Measurements from ENCODE around the gene TOMM5.
A peak's percentile ranks its signal among the peaks of the same experiment; 100 is the strongest.

TOMM5 gene

GRCh38 chr9:37592108-37592951 lies at the start of gene TOMM5:
TOMM5 (minus strand) TSS chr9:37592597; CDS start chr9:37592532, 65 bp downstream.
- DNase-seq = peak; percentile 84 to 90

DNA sequence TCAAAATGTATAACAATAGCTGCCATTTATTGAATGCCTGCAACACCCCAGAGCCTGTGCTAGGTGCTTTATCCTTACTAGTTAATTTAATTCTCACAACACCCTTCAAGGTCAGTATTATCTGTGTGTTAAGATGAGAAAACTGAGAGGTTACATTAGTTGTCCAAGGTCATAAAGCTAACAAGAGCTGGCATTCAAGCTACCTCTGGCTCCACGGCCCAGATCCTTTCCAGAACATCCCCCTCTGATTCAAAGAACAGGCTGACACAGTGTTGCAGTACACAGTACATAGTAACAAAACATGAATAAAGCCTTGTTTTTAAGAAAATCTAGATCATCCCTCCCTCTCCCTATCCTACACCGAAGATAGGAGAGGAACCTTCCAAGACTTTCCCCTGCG lies 48.9 kb upstream of the TOMM5 start:
- DNase-seq = no peak

DNA sequence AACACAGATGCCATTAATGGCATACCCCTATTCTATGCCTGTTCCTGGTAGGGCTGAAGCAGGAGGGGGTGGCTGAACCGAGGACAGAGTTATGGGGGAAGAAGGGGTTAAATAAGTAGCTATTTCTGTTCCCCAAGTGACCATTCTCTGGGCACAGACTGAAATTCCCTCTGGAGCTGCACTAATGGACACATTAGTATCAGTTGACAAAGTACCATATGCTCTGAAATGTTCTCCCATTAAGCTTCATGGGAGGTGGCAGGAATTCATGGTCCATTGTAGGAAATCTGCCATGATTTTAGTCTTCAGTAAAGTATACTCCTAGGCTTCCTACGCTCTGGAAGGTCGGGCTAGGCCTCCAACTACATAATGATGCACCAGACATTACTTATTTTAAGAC lies 47.8 kb upstream of the TOMM5 start:
- no peak for DNase-seq

DNA sequence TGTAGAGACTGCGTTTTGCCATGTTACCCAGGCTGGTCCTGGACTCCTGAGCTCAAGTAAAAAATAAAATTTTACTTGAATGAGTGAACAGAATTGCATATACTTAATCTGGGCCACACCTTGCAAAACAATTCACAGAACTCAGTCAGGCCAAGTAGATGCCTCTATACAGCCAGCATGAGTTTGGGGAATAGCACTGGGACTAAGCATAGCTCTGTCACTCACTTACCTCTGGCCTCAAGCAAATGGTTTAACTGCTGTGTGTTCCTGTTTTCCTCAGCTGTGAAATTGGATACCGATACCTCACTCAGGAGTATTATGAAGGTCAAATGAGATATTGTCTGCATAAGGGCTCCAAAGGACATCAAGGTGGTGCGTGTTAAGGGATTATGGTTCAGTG lies 47.4 kb upstream of the TOMM5 start:
- no peak for DNase-seq

DNA sequence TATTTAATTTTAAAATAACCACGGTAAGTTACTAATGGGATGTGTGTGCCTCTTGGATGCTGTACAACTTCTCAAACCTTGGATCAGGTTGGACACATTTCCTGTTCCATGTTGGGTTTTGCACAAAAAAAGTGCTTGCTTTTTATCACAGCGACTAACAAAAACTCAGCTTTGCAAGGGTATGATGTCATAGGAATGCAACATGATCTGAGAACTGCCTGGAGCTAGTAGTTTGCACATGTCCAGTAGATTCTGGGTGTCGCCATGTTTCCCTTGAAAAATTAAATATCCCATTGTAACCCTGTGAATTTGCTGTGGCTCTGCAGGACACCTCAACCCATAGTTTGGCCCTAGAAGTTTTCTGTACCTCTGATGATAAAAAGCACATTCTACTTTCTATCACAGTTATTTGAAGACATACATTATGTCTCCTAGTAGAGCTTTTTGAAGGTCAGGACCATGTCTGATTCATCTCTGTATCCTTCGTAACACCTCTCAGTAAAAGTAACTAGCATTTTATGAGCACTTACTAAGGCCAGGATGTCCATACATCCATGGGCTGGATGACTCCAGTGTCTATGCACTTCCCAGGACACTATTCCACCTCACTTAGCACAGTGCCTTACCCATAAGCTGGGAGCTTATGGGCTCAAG lies 46.8 kb upstream of the TOMM5 start:
- no peak for DNase-seq

DNA sequence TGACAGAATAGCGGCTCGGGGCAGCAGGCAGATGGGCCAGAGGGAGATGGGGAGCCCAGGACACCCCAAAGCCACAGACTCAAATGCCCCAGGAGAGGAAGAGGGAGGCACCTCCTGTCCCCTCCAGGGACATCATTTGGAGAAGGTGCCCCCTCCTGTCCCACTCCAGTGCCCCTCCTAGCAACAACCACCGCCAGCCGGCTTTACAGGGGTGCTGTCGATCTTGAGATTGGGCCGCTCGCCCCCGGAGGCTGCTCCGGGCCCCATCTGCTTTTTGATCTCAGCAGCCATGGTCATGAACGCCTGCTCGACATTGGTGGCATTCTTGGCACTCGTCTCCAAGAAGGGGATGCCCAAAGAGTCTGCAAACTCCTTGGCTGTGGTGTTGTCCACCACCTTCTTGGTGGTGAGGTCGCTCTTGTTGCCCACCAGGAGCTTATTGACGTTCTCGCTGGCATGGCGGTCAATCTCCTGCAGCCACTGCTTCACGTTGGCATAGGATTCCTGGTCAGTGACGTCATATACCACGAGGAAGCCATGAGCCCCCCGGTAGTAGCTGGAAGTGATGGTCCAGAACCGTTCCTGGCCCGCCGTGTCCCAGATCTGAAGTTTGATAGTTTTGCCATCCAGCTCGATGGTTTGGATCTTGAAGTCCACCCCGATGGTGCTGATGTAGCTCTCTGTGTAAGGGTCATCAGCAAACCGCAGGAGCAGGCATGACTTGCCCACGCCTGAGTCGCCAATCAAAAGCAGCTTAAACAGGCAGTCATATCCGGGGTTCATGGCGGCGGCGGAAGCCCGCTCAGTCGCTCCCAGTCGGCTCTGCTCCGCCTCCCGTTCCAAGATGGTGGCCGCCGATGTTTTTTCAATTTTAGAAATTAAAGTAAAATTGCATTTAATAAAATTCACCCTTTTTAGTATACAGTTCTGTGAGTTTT lies 44.4 kb upstream of the TOMM5 start:
- DNase-seq = no peak

DNA sequence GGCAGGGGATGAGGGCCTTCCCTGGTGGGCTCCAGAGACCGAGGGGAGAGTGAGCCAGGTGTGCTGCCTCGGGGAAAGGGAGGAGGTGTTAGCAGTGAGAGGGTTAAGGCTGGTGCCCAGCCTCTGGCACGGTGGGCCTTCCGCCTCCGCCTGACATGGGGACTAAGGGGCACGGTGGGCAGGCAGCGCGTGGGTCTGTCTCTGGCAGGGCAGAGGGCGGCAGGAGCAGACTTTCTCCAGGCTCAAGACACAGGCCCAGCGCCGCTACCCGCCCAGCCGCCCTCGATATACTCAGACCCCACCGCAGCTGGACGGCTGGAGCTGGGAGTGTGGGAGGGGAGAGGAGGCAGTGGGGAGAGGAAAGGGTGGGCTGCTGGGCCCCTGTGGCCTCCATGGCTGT lies 43.4 kb upstream of the TOMM5 start:
- no peak for DNase-seq

- no peak for DNase-seq
Measured at GRCh38 chr9:37632479-37632878, 40.1 kb upstream of the TOMM5 start.

DNA sequence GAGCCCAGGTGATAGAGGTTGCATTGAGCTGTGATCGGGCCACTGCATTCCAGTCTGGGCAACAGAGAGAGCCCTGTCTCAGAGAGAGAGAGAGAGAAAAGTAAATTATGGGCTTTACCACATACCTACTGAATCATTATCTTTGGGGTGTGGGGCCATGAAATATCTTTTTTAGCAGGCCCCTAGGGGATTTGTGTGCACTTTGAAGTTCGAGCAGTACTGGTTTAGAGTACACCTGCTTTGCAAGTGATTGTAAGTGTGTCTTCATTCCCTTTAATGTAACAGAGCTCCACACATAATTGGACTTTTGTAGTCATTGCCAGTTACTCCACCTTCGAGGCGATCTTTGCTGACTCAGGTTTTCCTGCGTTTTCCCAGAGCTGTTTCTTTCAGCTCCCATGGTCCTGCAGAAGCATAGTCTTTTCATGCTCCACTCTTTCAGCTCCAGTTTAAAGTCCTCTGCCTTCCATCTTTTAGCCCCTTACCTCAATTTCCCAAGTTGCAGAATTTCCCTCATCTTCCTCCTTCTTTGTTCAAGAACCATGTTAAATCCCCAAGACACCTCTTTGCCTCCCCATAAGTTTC lies 34.4 kb upstream of the TOMM5 start:
- DNase-seq = no peak

GRCh38 chr9:37625758-37626147 lies 33.4 kb upstream of the TOMM5 start:
- no peak for DNase-seq

- DNase-seq = no peak
Measured at GRCh38 chr9:37625036-37625757, 32.8 kb upstream of the TOMM5 start.

- no peak for DNase-seq
Measured at GRCh38 chr9:37624073-37624472, 31.7 kb upstream of the TOMM5 start.

GRCh38 chr9:37623267-37623666 lies 30.9 kb upstream of the TOMM5 start:
- no peak for DNase-seq

- no peak for DNase-seq
Measured at GRCh38 chr9:37622462-37622861, 30.1 kb upstream of the TOMM5 start.

DNA sequence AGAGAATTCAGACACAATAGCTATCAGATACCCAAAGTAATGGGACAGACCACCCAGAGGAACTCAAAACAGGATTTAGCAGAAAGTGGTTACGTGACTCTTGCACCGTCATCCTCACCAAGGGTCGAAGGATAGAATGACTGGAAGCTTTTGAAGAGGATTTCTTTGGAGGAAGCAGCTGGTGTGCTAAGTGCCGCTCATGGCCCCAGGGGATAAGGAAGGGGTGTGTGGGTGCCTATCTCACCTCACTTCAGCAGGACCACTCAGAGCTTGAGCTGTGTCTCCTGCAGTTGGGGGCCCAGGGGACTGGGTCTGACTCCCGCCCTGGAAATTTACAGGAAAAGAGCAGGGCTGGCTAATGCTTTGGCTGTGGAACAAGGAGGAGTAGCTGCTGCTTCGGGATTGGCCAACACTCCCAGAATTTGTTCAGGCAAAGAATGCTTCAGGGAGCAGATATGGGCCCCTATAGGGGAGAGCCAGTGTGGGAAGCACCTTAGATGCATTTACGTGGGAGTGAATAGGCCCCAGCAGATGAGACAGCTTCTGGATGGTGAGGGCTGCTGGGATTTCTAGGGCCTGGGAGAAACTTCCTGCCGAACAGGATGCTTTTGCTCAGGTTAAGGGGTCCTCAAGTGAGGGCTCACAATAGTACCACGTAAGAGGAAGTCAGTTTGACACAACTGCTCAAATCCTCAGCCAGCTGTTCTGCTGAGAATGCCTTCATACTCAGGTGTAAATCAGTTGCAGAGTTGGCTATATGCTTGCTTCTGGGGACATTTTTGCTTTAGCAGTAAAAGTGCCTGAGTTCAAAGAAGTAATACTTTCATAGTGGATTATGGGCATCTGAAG lies 29.1 kb upstream of the TOMM5 start:
- DNase-seq = no peak

- no peak for DNase-seq
Measured at GRCh38 chr9:37620396-37620795, 28.0 kb upstream of the TOMM5 start.

GRCh38 chr9:37619806-37620205 lies 27.4 kb upstream of the TOMM5 start:
- DNase-seq = no peak

DNA sequence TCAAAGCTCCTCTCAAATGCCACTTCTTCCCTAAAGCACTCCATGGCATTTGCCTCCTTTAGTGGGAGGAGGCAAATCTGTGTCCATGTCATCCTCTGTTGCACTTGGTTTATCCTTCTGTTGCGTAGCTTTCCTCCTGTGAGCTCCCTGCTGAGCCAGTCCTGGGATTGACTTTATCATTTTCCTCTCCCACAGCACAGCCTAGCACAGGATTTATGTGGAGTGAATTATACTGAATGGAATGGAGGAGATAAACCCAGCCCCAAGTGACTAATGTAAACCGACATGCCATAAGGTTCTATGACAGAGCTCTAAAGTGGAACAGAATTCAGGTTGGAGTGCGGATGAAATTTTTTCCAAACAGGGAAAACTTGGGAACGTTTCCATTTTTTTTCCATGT lies 26.4 kb upstream of the TOMM5 start:
- DNase-seq = no peak

DNA sequence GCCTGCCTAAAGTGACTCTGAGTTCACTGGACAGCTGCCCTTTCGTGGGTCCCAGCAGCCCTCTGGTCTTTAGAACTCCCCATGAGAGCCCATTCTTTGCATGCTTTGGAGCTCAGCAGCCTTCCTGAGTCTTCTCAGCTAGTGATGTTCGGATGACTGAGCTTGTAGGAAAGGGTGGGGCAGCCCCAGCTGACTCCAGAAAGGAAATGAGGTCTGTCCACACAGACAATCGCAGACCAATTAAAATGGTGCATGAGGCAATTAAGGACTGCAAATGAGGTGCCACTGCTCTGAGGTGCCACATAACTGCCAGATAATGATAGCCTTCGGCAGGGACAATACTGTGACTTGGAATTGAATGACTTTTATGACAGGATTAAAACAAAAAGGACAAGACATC lies 25.4 kb upstream of the TOMM5 start:
- no peak for DNase-seq

DNA sequence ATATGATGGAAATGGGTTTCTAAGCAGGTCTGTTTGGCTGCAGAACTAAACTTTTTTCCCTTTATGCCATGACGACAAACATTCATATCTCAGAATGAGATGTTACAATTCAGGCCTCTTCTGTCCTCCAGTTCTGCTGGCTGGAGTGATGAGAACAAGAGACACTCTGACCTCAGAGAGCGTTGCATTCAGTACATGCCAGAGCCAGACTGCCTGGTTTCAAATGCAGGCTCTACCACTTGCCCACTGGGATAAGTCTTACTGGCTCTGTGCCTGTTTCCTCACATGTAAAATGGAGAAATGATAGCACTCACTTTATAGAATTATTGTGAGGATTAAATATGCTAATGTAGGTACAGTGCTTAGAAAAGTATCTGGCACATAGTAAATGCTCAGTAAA lies 24.8 kb upstream of the TOMM5 start:
- DNase-seq = no peak

- no peak for DNase-seq
Measured at GRCh38 chr9:37611961-37612360, 19.6 kb upstream of the TOMM5 start.

Data from inflammatory macrophage treated with lipopolysaccharide for 1 hour (primary cell).